Measurements from ENCODE around the gene CTNNA3. TPM values are rescaled to one million over a fixed set of nuclear protein-coding genes. Genes with fewer than 3 reads are reported as not detected.
"Not testable (repeated sequence)": the region's sequence is repeated elsewhere in the genome, so short reads cannot be mapped to it uniquely, and the experiment has no call there.

Gene CTNNA3
- total RNA-seq, 6 donors from 2014 or later: 0.20 to 2.0 TPM; not detected in 4

DNA sequence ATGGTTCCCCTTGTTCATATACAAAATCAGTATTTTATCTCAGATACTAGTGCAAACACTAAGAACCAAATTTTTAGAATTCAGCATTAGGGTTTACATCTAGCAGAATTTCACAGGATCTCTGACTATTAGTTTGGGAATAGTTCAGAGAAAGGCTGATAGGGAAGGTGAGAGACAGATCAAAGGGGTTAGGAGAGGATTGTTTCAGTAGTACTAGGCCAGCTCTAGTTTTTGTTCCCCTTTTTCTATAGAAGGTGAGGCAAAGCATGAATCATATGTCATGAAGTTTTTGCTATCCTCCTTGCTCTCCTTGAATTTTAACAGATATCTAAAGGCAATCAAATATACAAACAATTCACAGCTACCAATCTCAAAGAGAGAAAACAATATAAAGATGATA is 26.1 kb upstream of the CTNNA3 start:
- H3K4me1 ChIP-seq: no peaks in the 10 kb centered on the region
- no peak overlapping the region for H3K4me3 ChIP-seq
- DNase-seq (no peak), ATAC-seq (ENCODE audit: low FRiP score in 2 of 2) (no peak)
- no peak overlapping the region for H3K27ac ChIP-seq
- H3K27me3 ChIP-seq: no peaks in the 10 kb centered on the region
- no peaks in the 10 kb centered on the region for H3K36me3 ChIP-seq
- no peaks in the 10 kb centered on the region for H3K9me3 ChIP-seq
- TF ChIP-seq POLR2AphosphoS5 (IDR thresholded peaks at IDR 0.05) (no peak), EP300 (IDR thresholded peaks at IDR 0.05) (no peak), POLR2A (IDR thresholded peaks at IDR 0.05) (no peak)
- TF ChIP-seq, protein P1, sequence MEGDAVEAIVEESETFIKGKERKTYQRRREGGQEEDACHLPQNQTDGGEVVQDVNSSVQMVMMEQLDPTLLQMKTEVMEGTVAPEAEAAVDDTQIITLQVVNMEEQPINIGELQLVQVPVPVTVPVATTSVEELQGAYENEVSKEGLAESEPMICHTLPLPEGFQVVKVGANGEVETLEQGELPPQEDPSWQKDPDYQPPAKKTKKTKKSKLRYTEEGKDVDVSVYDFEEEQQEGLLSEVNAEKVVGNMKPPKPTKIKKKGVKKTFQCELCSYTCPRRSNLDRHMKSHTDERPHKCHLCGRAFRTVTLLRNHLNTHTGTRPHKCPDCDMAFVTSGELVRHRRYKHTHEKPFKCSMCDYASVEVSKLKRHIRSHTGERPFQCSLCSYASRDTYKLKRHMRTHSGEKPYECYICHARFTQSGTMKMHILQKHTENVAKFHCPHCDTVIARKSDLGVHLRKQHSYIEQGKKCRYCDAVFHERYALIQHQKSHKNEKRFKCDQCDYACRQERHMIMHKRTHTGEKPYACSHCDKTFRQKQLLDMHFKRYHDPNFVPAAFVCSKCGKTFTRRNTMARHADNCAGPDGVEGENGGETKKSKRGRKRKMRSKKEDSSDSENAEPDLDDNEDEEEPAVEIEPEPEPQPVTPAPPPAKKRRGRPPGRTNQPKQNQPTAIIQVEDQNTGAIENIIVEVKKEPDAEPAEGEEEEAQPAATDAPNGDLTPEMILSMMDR (IDR thresholded peaks at IDR 0.05): no peak

DNA sequence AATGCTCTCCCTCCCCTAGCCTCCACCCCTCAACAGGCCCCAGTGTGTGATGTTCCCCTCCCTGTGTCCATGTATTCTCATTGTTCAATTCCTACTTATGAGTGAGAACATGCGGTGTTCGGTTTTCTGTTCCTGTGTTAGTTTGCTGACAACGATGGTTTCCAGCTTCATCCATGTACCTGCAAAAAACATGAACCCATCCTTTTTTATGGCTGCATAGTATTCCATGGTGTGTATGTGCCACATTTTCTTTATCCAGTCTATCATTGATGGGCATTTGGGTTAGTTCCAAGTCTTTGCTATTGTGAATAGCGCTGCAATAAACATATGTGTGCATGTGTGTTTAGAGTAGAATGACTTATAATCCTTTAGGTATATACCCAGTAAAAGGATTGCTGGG is 20.5 kb upstream of the CTNNA3 start:
- H3K36me3 ChIP-seq; H3K4me3 ChIP-seq; ATAC-seq (ENCODE audit: low FRiP score in 2 of 2); H3K27me3 ChIP-seq; DNase-seq; H3K27ac ChIP-seq; H3K4me1 ChIP-seq; H3K9me3 ChIP-seq: not testable (repeated sequence)
- 93 to 97% methylated on average over 4 of the region's 4 CpGs for WGBS, 2 donors

DNA sequence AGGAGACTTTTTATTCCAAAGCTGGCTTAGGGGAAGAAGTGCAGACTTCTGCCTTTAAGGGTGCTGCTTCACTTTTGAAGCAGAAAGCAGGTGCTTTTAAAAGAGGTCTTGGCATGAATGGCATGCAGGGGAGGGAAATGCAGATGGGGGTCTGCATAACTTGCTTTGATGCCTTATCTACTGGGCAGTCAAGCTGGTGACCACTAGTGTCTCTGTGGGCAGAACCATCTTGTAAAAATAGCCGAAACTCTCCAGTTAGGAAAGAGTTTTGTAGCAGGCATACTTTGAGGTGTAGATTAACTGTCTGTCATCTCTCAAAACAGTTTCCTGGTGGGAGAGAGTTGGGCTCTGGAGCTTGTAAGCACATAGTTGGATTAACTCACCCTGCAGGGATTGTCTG is 9.9 kb upstream of the CTNNA3 start:
- Histone ChIP-seq H3K27me3 (no peaks in the 10 kb centered on the region), H3K4me3 (no peak overlapping the region), H3K4me1 (no peaks in the 10 kb centered on the region), H3K9me3 (no peaks in the 10 kb centered on the region), H3K36me3 (no peaks in the 10 kb centered on the region), H3K27ac (no peak overlapping the region)
- no peak for TF ChIP-seq EP300 (IDR thresholded peaks at IDR 0.05)
- TF ChIP-seq POLR2AphosphoS5 (IDR thresholded peaks at IDR 0.05): no peak
- no peak for TF ChIP-seq POLR2A (IDR thresholded peaks at IDR 0.05)
- DNase-seq (no peak), ATAC-seq (ENCODE audit: low FRiP score in 2 of 2) (no peak)
- WGBS, 2 donors: 68 to 80% methylated on average over 1 of the region's 1 CpG

DNA sequence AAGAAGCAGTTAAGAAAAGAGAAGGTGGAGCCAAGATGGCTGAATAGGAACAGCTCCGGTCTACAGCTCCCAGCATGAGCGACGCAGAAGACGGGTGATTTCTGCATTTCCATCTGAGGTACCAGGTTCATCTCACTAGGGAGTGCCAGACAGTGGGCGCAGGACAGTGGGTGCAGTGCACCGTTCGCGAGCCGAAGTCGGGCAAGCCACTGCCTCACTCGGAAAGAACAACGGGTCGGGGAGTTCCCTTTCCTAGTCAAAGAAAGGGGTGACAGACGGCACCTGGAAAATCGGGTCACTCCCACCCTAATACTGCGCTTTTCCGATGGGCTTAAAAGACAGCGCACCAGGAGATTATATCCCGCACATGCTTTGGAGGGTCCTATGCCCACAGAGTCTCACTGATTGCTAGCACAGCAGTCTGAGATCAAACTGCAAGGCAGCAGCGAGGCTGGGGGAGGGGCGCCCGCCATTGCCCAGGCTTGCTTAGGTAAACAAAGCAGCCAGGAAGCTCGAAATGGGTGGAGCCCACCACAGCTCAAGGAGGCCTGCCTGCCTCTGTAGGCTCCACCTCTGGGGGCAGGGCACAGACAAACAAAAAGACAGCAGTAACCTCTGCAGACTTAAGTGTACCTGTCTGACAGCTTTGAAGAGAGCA is 3.7 kb upstream of the CTNNA3 start:
- peak in 1 of 2 donors; percentile 17 for DNase-seq
- not testable (repeated sequence) for ATAC-seq (ENCODE audit: low FRiP score in 2 of 2); H3K27me3 ChIP-seq; H3K9me3 ChIP-seq; H3K4me1 ChIP-seq; H3K4me3 ChIP-seq; H3K27ac ChIP-seq; H3K36me3 ChIP-seq
- WGBS, 2 donors: 89 to 91% methylated on average over 23 of the region's 23 CpGs

DNA sequence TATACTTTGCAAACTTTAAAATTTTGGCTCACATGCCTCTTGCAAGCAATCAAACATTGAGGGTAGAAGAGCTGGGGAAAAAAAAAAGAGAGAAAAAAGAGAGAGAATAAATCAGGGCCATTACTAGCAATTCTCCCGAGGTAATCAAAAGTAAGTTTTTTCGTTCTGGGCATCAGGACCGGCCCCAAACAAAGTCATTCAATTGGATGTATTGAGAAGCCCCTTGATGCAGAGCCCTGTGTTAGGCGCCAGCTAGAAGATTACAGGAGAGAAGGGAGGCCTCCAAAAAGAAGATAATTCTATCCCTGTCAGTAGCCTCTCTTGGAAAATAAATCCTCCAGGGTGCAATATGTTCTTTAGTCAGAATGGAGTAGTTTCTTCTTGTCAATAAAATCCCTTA is 2.2 kb upstream of the CTNNA3 start:
- no peak for DNase-seq
- Histone ChIP-seq H3K4me3 (no peak overlapping the region), H3K36me3 (no peaks in the 10 kb centered on the region), H3K9me3 (no peaks in the 10 kb centered on the region), H3K27ac (no peak overlapping the region), H3K27me3 (no peaks in the 10 kb centered on the region), H3K4me1 (peaks cover 0 to 2% (median 0%) of the 10 kb centered on the region in 4 donors)
- ATAC-seq (ENCODE audit: low FRiP score in 2 of 2): no peak
- TF ChIP-seq POLR2A (IDR thresholded peaks at IDR 0.05): no peak
- TF ChIP-seq, protein P1 (IDR thresholded peaks at IDR 0.05): no peak
- TF ChIP-seq EP300 (IDR thresholded peaks at IDR 0.05): no peak
- TF ChIP-seq POLR2AphosphoS5 (IDR thresholded peaks at IDR 0.05): no peak
- WGBS, 2 donors: 59 to 61% methylated on average over 4 of the region's 4 CpGs

DNA sequence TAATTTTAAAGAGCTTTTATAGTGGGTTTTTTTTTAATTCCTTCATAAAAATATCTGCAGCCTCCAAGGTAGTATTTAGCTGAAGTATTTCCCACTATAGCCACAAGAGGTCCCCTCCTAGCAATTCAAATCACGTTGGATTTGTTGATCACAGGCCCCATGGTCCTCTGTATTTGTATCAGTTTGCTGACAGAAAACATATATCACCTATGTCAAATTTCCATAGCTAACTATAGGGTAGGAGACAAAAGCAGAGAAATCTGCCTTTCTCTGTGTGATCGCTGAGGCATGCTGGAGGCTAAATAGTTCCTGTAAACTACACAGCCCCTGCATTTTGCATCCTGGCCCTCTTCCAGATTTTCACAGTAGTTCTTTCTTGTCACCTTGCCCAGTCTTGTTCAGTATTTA is 1.7 kb upstream of the CTNNA3 start:
- TF ChIP-seq POLR2AphosphoS5 (IDR thresholded peaks at IDR 0.05) (no peak), POLR2A (IDR thresholded peaks at IDR 0.05) (no peak), EP300 (IDR thresholded peaks at IDR 0.05) (no peak)
- TF ChIP-seq, protein P1 (IDR thresholded peaks at IDR 0.05): peak; percentile 28 to 65 (median 55)
- ATAC-seq (ENCODE audit: low FRiP score in 2 of 2) (peak in 1 of 2 donors; percentile 75), DNase-seq (no peak)
- no peaks in the 10 kb centered on the region for H3K36me3 ChIP-seq
- H3K4me1 ChIP-seq: peaks cover 0 to 2% (median 0%) of the 10 kb centered on the region in 4 donors
- H3K27ac ChIP-seq: no peak overlapping the region
- H3K27me3 ChIP-seq: no peaks in the 10 kb centered on the region
- no peak overlapping the region for H3K4me3 ChIP-seq
- 2 to 4% methylated on average over 2 of the region's 2 CpGs for WGBS, 2 donors
- H3K9me3 ChIP-seq: no peaks in the 10 kb centered on the region

All from upper lobe of left lung (tissue), 6 donors.